BE2C (cell line): Measurements from ENCODE around the gene SPEM1.

ENCODE experiments used
- DNase-seq: peaks from one replicate; pipeline ENCODE4 v3.0.0-alpha.2; 2020
- H3K27me3 ChIP-seq: fragments of 250-450 bp; sonication (Bioruptor Pico); 2 replicates; pipeline ENCODE4 v1.5.1; 2020; ENCODE audit warnings: mild to moderate bottlenecking
- H3K36me3 ChIP-seq: fragments of 250-450 bp; sonication (Bioruptor Pico); 2 replicates; pipeline ENCODE4 v1.5.1; 2020; ENCODE audit warnings: mild to moderate bottlenecking
- H3K4me1 ChIP-seq: fragments of 250-450 bp; sonication (Bioruptor Pico); 2 replicates; pipeline ENCODE4 v1.5.1; 2020
- H3K4me3 ChIP-seq: 2 replicates; pipeline ENCODE4 v1.5.1; 2011; ENCODE audit warnings: low read depth, low read length
- H3K9me3 ChIP-seq: fragments of 250-450 bp; sonication (Bioruptor Pico); 2 replicates; pipeline ENCODE4 v1.5.1; 2020
- TF ChIP-seq, protein P1 (sequence below): IDR thresholded peaks from 2 replicates; pipeline ENCODE4 v1.5.1; 2012; ENCODE audit warnings: mild to moderate bottlenecking, low read depth, low read length

The SPEM1 gene

GRCh38 chr17:7408252-7408727 is 11.8 kb upstream of the SPEM1 start:
- DNase-seq: no peak
- H3K36me3 ChIP-seq: no peaks in the 10 kb centered on the region
- no peak overlapping the region for H3K4me3 ChIP-seq
- H3K4me1 ChIP-seq: no peaks in the 10 kb centered on the region
- H3K9me3 ChIP-seq: no peaks in the 10 kb centered on the region
- TF ChIP-seq, protein P1, sequence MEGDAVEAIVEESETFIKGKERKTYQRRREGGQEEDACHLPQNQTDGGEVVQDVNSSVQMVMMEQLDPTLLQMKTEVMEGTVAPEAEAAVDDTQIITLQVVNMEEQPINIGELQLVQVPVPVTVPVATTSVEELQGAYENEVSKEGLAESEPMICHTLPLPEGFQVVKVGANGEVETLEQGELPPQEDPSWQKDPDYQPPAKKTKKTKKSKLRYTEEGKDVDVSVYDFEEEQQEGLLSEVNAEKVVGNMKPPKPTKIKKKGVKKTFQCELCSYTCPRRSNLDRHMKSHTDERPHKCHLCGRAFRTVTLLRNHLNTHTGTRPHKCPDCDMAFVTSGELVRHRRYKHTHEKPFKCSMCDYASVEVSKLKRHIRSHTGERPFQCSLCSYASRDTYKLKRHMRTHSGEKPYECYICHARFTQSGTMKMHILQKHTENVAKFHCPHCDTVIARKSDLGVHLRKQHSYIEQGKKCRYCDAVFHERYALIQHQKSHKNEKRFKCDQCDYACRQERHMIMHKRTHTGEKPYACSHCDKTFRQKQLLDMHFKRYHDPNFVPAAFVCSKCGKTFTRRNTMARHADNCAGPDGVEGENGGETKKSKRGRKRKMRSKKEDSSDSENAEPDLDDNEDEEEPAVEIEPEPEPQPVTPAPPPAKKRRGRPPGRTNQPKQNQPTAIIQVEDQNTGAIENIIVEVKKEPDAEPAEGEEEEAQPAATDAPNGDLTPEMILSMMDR: no peak
- no peaks in the 10 kb centered on the region for H3K27me3 ChIP-seq

DNA sequence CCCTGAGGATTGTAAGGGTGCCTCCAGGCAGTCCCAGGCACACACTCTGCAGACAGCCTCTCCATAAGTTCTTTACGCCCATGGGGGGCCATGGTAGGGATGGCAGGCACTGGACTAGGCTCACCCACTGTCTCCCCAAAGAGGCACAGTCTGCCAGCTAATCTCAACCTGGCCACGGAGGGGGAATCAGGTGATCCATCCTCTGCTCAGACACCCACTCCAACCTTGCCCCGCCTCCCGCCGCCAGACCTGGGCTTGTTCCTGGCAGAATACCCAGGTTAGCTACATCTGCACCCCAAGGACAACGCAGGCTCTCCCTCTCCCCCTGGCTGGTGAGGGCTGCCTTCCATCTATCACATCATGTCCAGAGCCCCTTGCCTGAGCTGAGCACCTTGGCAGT is 11.3 kb upstream of the SPEM1 start:
- no peaks in the 10 kb centered on the region for H3K4me1 ChIP-seq
- no peak overlapping the region for H3K4me3 ChIP-seq
- TF ChIP-seq, protein P1: no peak
- no peaks in the 10 kb centered on the region for H3K9me3 ChIP-seq
- no peaks in the 10 kb centered on the region for H3K36me3 ChIP-seq
- no peak for DNase-seq
- no peaks in the 10 kb centered on the region for H3K27me3 ChIP-seq

DNA sequence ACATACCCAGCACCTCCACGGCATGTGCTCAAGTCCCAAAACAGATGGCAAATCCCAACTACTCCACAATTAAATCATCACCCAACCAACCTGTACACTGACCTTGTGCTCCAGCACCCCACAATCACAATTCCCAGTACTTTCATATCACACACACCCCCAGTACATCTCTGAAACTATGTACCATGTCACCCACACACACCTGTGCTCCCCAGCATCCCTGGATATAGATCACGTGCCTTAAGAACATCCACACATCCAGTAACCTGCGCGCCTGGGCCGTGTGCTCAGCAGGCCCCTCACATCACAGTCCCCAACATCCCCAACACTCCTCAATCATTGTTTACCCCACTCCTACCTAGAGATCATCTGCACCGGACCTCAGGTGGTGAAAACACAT is 10.4 kb upstream of the SPEM1 start:
- no peak for DNase-seq
- no peaks in the 10 kb centered on the region for H3K27me3 ChIP-seq
- H3K4me3 ChIP-seq: no peak overlapping the region
- TF ChIP-seq, protein P1: no peak
- no peaks in the 10 kb centered on the region for H3K4me1 ChIP-seq
- no peaks in the 10 kb centered on the region for H3K9me3 ChIP-seq
- H3K36me3 ChIP-seq: no peaks in the 10 kb centered on the region

DNA sequence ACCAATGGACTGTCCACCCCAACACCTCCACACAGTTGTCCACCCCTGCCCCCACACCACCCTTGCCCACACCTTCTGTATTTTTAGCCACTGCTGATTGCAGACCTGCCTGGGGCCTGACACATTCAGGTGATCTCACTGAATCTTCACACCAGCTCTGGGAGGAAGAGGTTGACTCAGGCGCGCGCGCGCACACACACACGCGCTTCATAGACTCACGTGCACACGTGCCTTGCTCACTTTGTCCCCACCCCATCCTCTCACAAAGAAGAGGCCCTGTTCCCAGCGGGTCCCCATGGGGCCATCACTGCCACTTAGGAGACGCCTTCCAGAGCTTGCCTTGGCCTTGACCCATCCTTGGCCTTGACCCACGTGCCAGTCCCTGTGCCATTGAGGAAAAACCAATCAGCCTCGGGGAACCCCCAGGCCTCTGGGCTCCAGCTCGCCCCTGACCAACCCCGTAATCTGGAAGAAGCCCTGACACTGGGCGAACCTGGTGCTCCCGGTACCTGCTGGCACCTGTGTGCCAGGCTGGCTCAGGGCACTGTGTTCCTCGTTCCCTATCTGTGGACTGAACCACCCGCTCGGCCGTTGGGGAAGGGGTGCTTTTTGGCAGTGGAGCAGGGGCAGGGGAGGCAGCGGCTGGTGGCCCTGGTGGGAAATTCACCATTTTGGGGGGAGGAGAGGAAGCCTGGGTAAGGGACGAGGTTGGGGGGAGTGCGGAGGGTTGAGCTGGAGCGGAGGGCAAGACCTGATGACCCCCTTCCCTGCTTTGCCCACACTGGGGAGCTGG is 9.3 kb upstream of the SPEM1 start:
- Histone ChIP-seq H3K36me3 (no peaks in the 10 kb centered on the region), H3K9me3 (no peaks in the 10 kb centered on the region), H3K27me3 (no peaks in the 10 kb centered on the region), H3K4me1 (no peaks in the 10 kb centered on the region), H3K4me3 (no peak overlapping the region)
- TF ChIP-seq, protein P1: no peak
- no peak for DNase-seq

GRCh38 chr17:7411427-7411750 is 8.7 kb upstream of the SPEM1 start:
- TF ChIP-seq, protein P1: no peak
- no peaks in the 10 kb centered on the region for H3K9me3 ChIP-seq
- no peaks in the 10 kb centered on the region for H3K36me3 ChIP-seq
- no peak for DNase-seq
- no peak overlapping the region for H3K4me3 ChIP-seq
- H3K4me1 ChIP-seq: no peaks in the 10 kb centered on the region
- no peaks in the 10 kb centered on the region for H3K27me3 ChIP-seq

- H3K36me3 ChIP-seq: no peaks in the 10 kb centered on the region
- no peak for DNase-seq
- H3K4me1 ChIP-seq: no peaks in the 10 kb centered on the region
- no peak overlapping the region for H3K4me3 ChIP-seq
- H3K9me3 ChIP-seq: no peaks in the 10 kb centered on the region
- TF ChIP-seq, protein P1: no peak
- H3K27me3 ChIP-seq: no peaks in the 10 kb centered on the region
These were observed 6.7 kb upstream of the SPEM1 start for GRCh38 chr17:7413346-7413985.
